ENCODE results near the gene ARHGAP22.

DNA sequence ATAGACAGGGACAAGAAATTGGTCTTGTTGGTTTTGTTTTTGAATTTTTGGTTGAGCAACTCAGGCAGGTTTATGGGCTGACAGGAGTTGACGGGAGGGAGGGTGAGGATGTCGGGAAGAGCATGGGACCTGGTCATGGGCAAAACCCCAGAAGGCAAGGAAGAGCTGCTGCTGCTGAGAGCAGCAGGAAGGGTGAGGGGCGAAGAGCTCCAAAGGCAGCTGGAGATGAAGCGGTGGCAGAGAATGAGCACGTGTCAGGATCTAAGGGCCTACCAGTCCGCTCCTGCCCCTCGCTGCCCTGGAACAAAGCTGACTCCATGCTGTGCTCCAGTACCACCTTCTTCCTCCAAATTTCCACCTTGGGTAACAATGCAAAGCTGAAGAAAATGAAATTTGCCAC is 84.3 kb downstream of the ARHGAP22 start:
- no peak for TF ChIP-seq POLR2AphosphoS5 (IDR thresholded peaks at IDR 0.05)
- TF ChIP-seq, protein P1, sequence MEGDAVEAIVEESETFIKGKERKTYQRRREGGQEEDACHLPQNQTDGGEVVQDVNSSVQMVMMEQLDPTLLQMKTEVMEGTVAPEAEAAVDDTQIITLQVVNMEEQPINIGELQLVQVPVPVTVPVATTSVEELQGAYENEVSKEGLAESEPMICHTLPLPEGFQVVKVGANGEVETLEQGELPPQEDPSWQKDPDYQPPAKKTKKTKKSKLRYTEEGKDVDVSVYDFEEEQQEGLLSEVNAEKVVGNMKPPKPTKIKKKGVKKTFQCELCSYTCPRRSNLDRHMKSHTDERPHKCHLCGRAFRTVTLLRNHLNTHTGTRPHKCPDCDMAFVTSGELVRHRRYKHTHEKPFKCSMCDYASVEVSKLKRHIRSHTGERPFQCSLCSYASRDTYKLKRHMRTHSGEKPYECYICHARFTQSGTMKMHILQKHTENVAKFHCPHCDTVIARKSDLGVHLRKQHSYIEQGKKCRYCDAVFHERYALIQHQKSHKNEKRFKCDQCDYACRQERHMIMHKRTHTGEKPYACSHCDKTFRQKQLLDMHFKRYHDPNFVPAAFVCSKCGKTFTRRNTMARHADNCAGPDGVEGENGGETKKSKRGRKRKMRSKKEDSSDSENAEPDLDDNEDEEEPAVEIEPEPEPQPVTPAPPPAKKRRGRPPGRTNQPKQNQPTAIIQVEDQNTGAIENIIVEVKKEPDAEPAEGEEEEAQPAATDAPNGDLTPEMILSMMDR (IDR thresholded peaks at IDR 0.05), result no peak
